ENCODE data around the gene SLC22A23. TPM values are rescaled to one million over a fixed set of nuclear protein-coding genes. Genes with fewer than 3 reads are reported as not detected.

The SLC22A23 gene
- polyA plus RNA-seq, 1 donor, result 2.4 TPM

- no peak for DNase-seq (ENCODE audit: low read depth)
Measured at GRCh38 chr6:3299221-3299620, 157.6 kb downstream of the SLC22A23 start.

GRCh38 chr6:3297909-3298308 lies 158.9 kb downstream of the SLC22A23 start:
- DNase-seq (ENCODE audit: low read depth), result no peak

- no peak for DNase-seq (ENCODE audit: low read depth)
Measured at GRCh38 chr6:3297006-3297405, 159.8 kb downstream of the SLC22A23 start.

GRCh38 chr6:3296537-3296936 lies 160.3 kb downstream of the SLC22A23 start:
- no peak for DNase-seq (ENCODE audit: low read depth)

GRCh38 chr6:3296078-3296477 lies 160.8 kb downstream of the SLC22A23 start:
- no peak for DNase-seq (ENCODE audit: low read depth)

GRCh38 chr6:3294921-3295871 lies 161.7 kb downstream of the SLC22A23 start:
- no peak for DNase-seq (ENCODE audit: low read depth)

GRCh38 chr6:3294396-3294795 lies 162.5 kb downstream of the SLC22A23 start:
- DNase-seq (ENCODE audit: low read depth), result no peak

- DNase-seq (ENCODE audit: low read depth), result no peak
Measured at GRCh38 chr6:3293271-3294155, 163.3 kb downstream of the SLC22A23 start.

- DNase-seq (ENCODE audit: low read depth), result no peak
Measured at GRCh38 chr6:3292431-3293197, 164.2 kb downstream of the SLC22A23 start.

- no peak for DNase-seq (ENCODE audit: low read depth)
Measured at GRCh38 chr6:3291987-3292386, 164.9 kb downstream of the SLC22A23 start.

- DNase-seq (ENCODE audit: low read depth), result no peak
Measured at GRCh38 chr6:3291346-3291745, 165.5 kb downstream of the SLC22A23 start.

GRCh38 chr6:3290931-3291211 lies 166.0 kb downstream of the SLC22A23 start:
- no peak for DNase-seq (ENCODE audit: low read depth)

GRCh38 chr6:3290149-3290930 lies 166.5 kb downstream of the SLC22A23 start:
- DNase-seq (ENCODE audit: low read depth), result no peak

GRCh38 chr6:3289664-3290055 lies 167.2 kb downstream of the SLC22A23 start:
- DNase-seq (ENCODE audit: low read depth), result no peak

- DNase-seq (ENCODE audit: low read depth), result no peak
Measured at GRCh38 chr6:3288711-3289663, 167.9 kb downstream of the SLC22A23 start.

GRCh38 chr6:3287976-3288707 lies 168.7 kb downstream of the SLC22A23 start:
- no peak for DNase-seq (ENCODE audit: low read depth)

GRCh38 chr6:3287308-3287707 lies 169.5 kb downstream of the SLC22A23 start:
- no peak for DNase-seq (ENCODE audit: low read depth)

GRCh38 chr6:3286641-3287171 lies 170.1 kb downstream of the SLC22A23 start:
- DNase-seq (ENCODE audit: low read depth), result no peak

- no peak for DNase-seq (ENCODE audit: low read depth)
Measured at GRCh38 chr6:3285732-3286131, 171.1 kb downstream of the SLC22A23 start.

Measured in forelimb muscle (tissue), 1 donor.